ENCODE data around the gene PDE3A. TPM values are rescaled to one million over a fixed set of nuclear protein-coding genes. Genes with fewer than 3 reads are reported as not detected.
"Not testable (repeated sequence)": the region's sequence is repeated elsewhere in the genome, so short reads cannot be mapped to it uniquely, and the experiment has no call there.

The PDE3A gene
- total and polyA plus RNA-seq, 2 experiments from 2014 or later: 11.1 to 61.6 TPM

DNA sequence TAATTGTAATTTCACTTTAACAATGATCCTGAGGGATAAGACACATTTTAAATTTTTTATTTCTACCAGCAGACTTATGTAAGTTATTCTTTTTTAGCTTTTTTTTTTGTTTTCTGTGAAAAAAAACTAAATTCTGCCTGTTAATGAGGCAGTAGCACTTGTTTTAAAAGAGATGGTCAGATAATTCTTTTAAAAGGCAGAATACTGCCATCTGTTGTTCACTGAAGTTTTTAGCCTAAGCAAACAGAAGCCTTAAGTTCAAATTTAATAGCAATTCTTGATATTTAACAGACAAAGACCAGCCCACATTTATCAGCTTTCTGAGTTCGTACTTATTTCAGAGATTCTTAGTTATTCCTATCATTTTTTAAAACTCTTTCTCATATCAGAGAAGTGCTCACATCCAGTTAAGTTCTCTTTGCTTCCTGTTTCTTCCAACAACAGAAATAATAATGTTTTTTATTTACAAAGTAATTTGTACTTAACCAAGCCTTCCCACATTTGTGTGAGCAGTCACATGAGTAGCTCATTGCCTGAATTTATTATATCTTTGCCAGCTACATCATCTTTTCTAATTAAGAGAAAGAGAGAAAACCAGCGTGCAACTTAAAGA, 233.4 kb downstream of the PDE3A start:
- WGBS (ENCODE audit: low lambda C conversion rate, missing lambda C conversion rate): 49% methylated on average over 2 of the region's 2 CpGs
- peak; percentile 33 for DNase-seq (ENCODE audit: low spot score)

DNA sequence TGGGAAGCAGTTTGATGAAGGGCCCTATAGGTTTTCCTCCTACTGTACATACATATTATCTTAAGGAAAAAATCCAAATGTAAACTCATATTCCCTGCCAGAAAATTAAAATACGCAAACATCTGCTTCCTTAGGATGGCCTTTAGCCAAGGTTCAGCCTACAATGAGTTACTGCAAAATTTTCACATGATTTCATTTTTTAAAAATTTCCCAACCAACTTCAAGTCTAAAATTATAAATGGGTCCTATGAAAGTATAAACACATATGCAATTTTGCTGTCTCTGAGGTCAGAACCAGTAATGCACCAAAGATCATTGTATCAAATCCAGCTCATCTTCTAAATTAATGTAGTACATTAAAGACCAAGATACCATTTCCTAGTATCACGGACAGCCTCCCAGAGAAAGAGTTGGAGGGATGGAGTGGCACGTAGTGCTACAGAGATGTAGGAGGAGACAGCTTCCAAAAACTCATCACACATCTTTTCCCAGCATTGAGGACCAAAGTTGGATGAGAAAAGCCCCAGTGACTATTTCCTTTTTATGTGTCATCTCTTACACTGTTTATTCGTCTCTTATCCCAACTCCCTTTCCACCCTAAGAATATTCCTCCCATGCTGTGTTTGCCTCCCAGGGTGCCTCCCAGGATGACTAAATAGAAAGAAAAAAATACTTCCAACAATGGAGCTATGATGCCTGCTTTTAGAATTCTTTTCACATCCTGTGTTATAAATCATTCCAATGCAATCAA, 234.5 kb downstream of the PDE3A start:
- H4K20me1 ChIP-seq (ENCODE audit: insufficient read depth, poor library complexity, severe bottlenecking): no peaks in the 10 kb centered on the region
- no peak overlapping the region for H3K4me3 ChIP-seq
- no peaks in the 10 kb centered on the region for H3K36me3 ChIP-seq (replicated peaks; ENCODE audit: insufficient read depth, low read depth)
- TF ChIP-seq EZH2phosphoT487 (IDR thresholded peaks at IDR 0.05; ENCODE audit: low read depth, severe bottlenecking, unreplicated experiment) (no peak), EZH2 (IDR thresholded peaks at IDR 0.05; ENCODE audit: borderline replicate concordance) (no peak)
- TF ChIP-seq, protein P1, sequence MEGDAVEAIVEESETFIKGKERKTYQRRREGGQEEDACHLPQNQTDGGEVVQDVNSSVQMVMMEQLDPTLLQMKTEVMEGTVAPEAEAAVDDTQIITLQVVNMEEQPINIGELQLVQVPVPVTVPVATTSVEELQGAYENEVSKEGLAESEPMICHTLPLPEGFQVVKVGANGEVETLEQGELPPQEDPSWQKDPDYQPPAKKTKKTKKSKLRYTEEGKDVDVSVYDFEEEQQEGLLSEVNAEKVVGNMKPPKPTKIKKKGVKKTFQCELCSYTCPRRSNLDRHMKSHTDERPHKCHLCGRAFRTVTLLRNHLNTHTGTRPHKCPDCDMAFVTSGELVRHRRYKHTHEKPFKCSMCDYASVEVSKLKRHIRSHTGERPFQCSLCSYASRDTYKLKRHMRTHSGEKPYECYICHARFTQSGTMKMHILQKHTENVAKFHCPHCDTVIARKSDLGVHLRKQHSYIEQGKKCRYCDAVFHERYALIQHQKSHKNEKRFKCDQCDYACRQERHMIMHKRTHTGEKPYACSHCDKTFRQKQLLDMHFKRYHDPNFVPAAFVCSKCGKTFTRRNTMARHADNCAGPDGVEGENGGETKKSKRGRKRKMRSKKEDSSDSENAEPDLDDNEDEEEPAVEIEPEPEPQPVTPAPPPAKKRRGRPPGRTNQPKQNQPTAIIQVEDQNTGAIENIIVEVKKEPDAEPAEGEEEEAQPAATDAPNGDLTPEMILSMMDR (IDR thresholded peaks at IDR 0.05; ENCODE audit: poor library complexity): no peak
- H2AFZ ChIP-seq: no peak overlapping the region
- no peak overlapping the region for H3K27ac ChIP-seq
- H3K27me3 ChIP-seq: no peaks in the 10 kb centered on the region
- H3K79me2 ChIP-seq: no peaks in the 10 kb centered on the region
- no peak for DNase-seq (ENCODE audit: low spot score)
- no peaks in the 10 kb centered on the region for H3K9me2 ChIP-seq (replicated peaks; ENCODE audit: insufficient read depth)
- no peaks in the 10 kb centered on the region for H3K4me1 ChIP-seq (ENCODE audit: insufficient read depth)
- no peak overlapping the region for H3K4me2 ChIP-seq
- no peaks in the 10 kb centered on the region for H3K9me3 ChIP-seq (ENCODE audit: low read depth)
- WGBS (ENCODE audit: low lambda C conversion rate, missing lambda C conversion rate): 61% methylated on average over 4 of the region's 4 CpGs

More for the DNA sequence above, 233.4 kb downstream of the PDE3A start:
- Histone ChIP-seq H4K20me1 (ENCODE audit: insufficient read depth, poor library complexity, severe bottlenecking) (no peaks in the 10 kb centered on the region), H3K27me3 (no peaks in the 10 kb centered on the region), H3K4me2 (no peak overlapping the region), H3K79me2 (no peaks in the 10 kb centered on the region), H3K9me2 (replicated peaks; ENCODE audit: insufficient read depth) (no peaks in the 10 kb centered on the region), H3K4me3 (no peak overlapping the region), H3K9me3 (ENCODE audit: low read depth) (no peaks in the 10 kb centered on the region), H3K27ac (no peak overlapping the region), H2AFZ (no peak overlapping the region), H3K36me3 (replicated peaks; ENCODE audit: insufficient read depth, low read depth) (no peaks in the 10 kb centered on the region), H3K4me1 (ENCODE audit: insufficient read depth) (no peaks in the 10 kb centered on the region)
- TF ChIP-seq, protein P1 (IDR thresholded peaks at IDR 0.05; ENCODE audit: poor library complexity): peak; percentile 77
- TF ChIP-seq EZH2 (IDR thresholded peaks at IDR 0.05; ENCODE audit: borderline replicate concordance): no peak
- no peak for TF ChIP-seq EZH2phosphoT487 (IDR thresholded peaks at IDR 0.05; ENCODE audit: low read depth, severe bottlenecking, unreplicated experiment)

DNA sequence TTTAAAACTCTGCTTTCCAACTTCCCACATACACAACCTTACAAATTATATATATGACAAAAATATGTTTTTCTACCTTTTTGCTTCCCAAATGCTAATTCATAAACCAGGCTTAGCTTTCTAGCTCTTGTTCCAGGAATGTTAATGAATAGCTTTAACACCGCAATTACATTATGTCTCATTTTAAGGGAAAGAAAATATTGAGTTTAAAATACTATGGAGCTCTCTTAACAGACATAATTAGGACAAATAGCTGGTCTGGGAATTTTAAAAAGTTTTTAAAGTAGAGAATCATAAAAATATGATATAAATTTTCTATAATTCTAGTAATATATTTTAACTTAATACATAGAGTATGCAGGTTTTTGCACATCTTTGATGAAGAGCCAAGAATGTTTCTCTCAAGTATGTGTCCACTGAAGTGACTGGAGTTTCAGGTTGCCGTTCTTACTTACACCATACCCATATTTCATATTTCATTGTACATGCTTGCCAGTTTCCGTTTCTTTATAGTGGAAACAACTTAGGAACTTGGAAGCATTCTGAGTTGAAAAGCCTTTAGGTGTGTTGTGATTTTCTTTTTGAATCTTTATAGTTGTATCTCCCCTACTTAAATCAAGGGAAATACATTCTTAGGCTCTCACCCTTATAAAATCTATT, 236.2 kb downstream of the PDE3A start:
- Histone ChIP-seq H3K79me2 (no peaks in the 10 kb centered on the region), H2AFZ (no peak overlapping the region), H3K36me3 (replicated peaks; ENCODE audit: insufficient read depth, low read depth) (no peaks in the 10 kb centered on the region), H3K9me2 (replicated peaks; ENCODE audit: insufficient read depth) (no peaks in the 10 kb centered on the region), H3K9me3 (ENCODE audit: low read depth) (no peaks in the 10 kb centered on the region), H3K4me2 (no peak overlapping the region), H3K4me1 (ENCODE audit: insufficient read depth) (no peaks in the 10 kb centered on the region), H3K27ac (no peak overlapping the region), H4K20me1 (ENCODE audit: insufficient read depth, poor library complexity, severe bottlenecking) (no peaks in the 10 kb centered on the region), H3K4me3 (no peak overlapping the region), H3K27me3 (no peaks in the 10 kb centered on the region)
- TF ChIP-seq EZH2phosphoT487 (IDR thresholded peaks at IDR 0.05; ENCODE audit: low read depth, severe bottlenecking, unreplicated experiment): no peak
- no peak for TF ChIP-seq EZH2 (IDR thresholded peaks at IDR 0.05; ENCODE audit: borderline replicate concordance)
- TF ChIP-seq, protein P1 (IDR thresholded peaks at IDR 0.05; ENCODE audit: poor library complexity): no peak
- 80% methylated on average over 3 of the region's 3 CpGs for WGBS (ENCODE audit: low lambda C conversion rate, missing lambda C conversion rate)
- DNase-seq (ENCODE audit: low spot score): no peak

DNA sequence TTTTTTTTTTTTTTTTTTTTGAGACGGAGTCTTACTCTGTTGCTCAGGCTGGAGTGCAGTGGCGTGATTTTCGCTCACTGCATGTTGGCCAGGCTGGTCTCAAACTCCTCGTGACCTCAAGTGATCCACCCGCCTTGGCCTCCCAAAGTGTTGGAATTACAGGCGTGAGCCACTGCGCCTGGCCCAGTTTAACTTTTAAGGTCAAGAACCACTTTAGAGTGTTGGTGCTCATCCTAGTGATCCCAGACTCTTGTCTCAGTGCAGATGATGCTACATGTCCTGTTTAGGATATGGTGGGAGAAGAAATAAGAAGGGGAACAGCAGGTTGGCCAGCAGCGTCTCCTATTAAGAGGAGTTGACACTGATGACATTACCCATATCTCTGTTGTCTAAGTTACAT, 246.7 kb downstream of the PDE3A start:
- H3K9me2 ChIP-seq (replicated peaks; ENCODE audit: insufficient read depth); H3K79me2 ChIP-seq; H3K4me1 ChIP-seq (ENCODE audit: insufficient read depth); H3K27me3 ChIP-seq; H3K9me3 ChIP-seq (ENCODE audit: low read depth); H2AFZ ChIP-seq; H3K4me2 ChIP-seq; DNase-seq (ENCODE audit: low spot score); H3K4me3 ChIP-seq; H4K20me1 ChIP-seq (ENCODE audit: insufficient read depth, poor library complexity, severe bottlenecking); H3K27ac ChIP-seq; H3K36me3 ChIP-seq (replicated peaks; ENCODE audit: insufficient read depth, low read depth): not testable (repeated sequence)
- 98% methylated on average over 7 of the region's 8 CpGs for WGBS (ENCODE audit: low lambda C conversion rate, missing lambda C conversion rate)

All from hepatocyte (in vitro differentiated cells).